Lower leg skin (tissue), 3 donors: ENCODE measurements around the gene LRRIQ4.

Experiments
- POLR2A ChIP-seq, 2 donors: fragments of 450-650 bp; IDR thresholded peaks; one replicate each; pipeline ENCODE4 v1.6.1; 2016 to 2017; ENCODE audit warnings: antibody characterized with exemption in 2 of 2, mild to moderate bottlenecking in 1 of 2, moderate library complexity in 1 of 2
- TF ChIP-seq, protein P1 (sequence below), 3 donors: fragments of 450-650 bp; IDR thresholded peaks; one replicate each; pipeline ENCODE4 v1.5.1; 2016; ENCODE audit warnings: antibody characterized with exemption in 3 of 3, mild to moderate bottlenecking in 3 of 3, moderate library complexity in 2 of 3

DNA sequence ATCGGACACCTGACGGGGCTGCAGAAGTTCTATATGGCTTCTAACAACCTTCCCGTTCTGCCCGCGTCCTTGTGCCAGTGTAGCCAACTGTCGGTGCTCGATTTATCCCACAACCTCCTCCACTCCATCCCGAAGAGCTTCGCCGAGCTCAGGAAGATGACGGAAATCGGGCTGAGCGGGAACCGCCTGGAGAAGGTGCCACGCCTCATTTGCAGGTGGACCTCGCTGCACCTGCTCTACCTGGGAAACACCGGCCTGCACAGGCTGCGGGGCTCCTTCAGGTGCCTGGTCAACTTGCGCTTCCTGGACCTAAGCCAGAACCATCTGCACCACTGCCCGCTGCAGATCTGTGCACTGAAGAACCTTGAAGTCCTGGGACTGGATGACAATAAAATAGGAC is 9.9 kb downstream of the LRRIQ4 start:
- TF ChIP-seq, protein P1, sequence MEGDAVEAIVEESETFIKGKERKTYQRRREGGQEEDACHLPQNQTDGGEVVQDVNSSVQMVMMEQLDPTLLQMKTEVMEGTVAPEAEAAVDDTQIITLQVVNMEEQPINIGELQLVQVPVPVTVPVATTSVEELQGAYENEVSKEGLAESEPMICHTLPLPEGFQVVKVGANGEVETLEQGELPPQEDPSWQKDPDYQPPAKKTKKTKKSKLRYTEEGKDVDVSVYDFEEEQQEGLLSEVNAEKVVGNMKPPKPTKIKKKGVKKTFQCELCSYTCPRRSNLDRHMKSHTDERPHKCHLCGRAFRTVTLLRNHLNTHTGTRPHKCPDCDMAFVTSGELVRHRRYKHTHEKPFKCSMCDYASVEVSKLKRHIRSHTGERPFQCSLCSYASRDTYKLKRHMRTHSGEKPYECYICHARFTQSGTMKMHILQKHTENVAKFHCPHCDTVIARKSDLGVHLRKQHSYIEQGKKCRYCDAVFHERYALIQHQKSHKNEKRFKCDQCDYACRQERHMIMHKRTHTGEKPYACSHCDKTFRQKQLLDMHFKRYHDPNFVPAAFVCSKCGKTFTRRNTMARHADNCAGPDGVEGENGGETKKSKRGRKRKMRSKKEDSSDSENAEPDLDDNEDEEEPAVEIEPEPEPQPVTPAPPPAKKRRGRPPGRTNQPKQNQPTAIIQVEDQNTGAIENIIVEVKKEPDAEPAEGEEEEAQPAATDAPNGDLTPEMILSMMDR (IDR thresholded peaks at IDR 0.05): no peak
- no peak for TF ChIP-seq POLR2A (IDR thresholded peaks at IDR 0.05)
